Measurements from ENCODE around the gene TRIM42.

The TRIM42 gene

GRCh38 chr3:140711390-140712035 lies 33.6 kb downstream of the TRIM42 start:
- DNase-seq: no peak

GRCh38 chr3:140712301-140712700 lies 34.4 kb downstream of the TRIM42 start:
- DNase-seq: no peak

DNA sequence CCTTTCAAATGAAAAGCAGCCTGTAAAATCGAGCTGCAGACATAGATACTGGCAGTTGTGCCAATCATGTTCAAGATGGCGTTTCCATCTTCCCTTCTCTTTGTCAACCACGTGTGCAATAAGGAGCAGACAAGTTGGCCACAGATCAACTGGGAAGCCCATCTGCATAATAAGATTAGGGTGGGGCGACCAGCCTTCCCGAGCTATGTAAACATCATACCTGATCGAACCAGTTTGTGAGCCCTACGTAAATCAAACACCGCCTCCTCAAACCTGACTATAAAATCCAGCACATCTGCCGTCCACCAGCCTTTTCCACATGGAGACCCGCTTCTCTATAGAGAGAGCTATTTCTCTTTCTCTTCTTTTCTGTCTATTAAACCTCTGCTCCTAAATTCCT lies 37.2 kb downstream of the TRIM42 start:
- DNase-seq: no peak

DNA sequence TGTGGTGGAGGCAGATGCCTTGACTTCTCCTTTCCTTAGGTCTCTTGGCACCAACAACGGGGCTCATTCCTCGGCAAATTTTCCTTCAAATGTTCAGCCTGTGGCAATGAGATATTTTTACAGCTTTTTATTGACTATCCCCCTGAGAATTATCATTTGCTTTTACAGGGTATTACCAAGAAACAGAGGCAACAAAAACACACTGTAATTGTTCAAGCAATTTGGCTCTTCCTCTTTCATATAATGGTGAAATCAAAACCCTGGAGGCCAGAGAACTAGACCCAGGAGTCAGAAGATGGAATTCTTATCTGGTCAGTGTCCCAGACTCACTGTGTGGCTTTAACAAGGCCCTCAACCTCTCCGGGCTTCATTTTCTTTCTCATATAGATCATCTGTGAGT lies 40.1 kb downstream of the TRIM42 start:
- no peak for DNase-seq

DNA sequence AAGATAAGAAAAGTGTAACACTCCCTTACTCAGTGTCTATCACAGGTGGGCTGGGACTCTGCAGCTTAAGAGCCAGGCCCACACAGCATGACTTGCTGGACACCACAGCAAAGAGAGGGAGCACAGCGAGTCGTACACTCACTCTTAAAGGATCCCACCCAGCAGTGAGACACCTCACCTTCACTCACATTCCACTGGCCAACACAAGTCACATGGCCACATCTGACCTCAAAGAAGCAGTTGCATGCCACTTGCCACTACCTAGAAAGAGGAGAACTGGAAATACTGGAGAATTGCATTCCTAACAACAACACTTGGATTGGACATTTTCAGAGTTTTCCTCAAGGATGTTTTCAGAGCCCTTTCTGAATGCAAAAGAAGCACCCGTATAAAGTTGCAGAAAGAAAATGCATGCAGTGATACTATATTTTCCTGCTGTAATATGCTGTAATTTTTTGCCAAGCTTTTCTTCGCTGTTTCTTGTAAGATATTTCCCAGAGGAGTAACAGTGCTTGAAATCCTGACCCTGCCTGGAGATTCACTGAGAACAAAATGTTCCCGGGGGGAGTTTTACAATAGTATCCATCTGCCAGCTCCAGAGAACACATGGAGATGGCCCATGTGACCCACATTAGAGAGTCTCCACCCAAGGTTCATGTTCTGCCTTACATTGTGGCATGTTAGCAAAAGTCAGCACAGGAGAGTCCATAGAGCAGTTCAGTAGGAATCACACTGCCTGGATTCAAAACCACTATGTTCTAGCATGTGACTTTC lies 42.2 kb downstream of the TRIM42 start:
- DNase-seq: no peak

- no peak for DNase-seq
Observed at GRCh38 chr3:140723576-140723975, 45.7 kb downstream of the TRIM42 start.

DNA sequence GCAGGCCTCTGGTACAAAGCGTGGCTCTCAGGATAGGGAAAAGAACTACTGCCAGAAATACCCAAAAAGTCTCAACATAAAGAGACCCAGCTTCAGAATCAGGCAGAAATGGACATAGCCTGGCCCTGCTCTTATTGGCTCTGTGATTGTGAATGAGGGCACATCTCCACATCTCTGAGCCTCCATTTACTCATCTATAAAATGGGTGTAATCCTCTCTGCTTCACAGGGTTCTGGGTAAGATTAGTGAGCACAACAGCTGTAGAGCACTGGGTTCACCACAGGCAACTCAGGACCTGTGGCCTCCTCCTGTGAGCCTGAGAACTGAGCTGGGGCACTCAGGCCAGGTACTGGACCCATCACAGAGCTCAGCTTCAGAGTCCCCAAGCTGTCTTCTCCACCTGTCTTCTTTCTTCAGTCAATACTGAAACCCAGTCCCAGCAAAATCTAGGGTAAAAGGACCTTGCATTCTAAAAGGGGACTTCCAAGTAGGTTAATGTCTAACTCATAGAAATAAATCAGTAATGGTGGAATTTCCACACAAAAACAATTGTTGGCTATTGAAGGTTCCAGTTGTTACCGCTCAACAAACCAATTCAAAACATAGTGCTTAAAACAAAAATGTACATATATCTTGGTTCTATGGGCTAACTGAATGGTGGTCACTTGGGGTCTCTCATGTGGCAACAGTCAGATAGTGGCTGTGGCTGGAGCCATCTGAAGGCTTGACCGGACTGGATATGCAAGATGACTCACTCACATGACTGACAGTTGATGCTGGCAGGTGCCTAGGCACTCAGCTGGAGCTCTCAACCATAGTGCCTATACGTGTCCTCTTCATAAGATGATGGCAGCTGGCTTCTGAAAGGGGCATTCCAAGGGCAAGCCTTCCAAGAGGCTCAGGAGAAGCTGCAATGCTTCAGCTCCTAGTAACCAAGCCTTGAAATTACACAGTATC lies 47.3 kb downstream of the TRIM42 start:
- DNase-seq: no peak

GRCh38 chr3:140726066-140726465 lies 48.2 kb downstream of the TRIM42 start:
- no peak for DNase-seq

DNA sequence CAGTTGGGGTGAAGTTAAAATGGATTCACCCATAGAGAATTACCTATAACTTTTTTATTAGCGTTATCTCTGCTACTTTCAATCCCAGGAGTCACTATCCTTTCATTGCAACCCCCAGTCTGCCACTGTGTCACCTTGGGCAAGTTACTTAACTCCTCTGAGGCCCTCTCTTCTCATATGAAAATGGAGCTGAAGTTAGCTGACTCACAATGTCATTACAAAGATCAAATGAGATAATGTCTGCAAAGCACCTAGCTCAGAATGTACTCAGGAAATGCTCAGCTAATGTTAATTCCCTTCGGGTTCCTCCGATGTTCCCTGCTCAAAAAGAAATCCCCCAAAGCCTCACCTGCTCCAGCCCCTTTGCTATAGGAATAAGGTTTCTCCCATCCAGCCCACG lies 50.0 kb downstream of the TRIM42 start:
- no peak for DNase-seq

- DNase-seq: no peak
Observed at GRCh38 chr3:140731440-140732119, 53.7 kb downstream of the TRIM42 start.

- DNase-seq: no peak
Observed at GRCh38 chr3:140733623-140734022, 55.8 kb downstream of the TRIM42 start.

DNA sequence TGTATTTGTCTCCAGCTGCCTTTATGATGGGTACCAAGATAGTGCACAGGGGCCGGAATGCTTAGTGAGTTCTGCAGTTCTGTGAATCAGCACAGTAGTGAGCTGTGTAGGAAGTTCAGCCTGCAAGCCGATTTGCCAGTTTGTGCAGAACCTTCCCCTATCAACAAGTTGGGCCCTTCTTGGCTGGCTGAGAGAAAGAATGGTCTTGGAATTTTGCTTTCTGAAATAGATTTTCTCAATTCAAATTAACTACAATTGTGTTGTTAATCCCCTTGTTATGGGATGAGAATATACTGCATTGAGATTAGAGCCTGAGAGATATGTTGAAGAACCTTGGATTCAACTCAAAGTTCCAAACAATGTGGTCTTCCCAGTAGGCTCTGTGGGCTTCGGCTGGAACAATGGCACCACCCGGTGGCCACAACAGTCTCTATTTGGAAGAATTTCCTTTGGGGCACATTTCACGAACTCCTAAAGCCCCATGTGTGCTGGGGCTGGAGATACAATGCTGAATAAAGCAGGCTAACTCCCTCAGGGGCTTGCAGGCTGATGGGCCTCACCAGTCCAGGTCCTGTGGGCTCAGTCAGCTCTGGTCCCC lies 59.1 kb downstream of the TRIM42 start:
- DNase-seq: no peak

DNA sequence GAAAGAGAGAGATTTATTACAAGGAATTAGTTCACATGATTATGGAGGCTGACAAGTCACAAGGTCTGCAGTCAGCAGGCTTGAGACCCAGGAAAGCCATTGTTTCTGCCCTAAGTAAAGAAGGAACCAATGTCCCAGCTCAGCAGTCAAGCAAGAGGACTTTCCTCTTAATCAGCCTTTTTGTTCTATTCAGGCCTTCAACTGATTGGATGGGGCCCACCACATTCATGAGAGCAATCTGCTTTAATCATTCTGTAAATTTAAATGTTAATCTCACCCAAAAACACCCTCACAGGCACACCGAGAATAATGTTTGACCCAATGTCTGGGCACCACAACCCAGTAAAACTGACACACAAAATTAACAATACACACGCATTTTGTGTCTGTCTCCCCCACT lies 64.3 kb downstream of the TRIM42 start:
- no peak for DNase-seq

GRCh38 chr3:140748171-140748570 lies 70.3 kb downstream of the TRIM42 start:
- no peak for DNase-seq

DNA sequence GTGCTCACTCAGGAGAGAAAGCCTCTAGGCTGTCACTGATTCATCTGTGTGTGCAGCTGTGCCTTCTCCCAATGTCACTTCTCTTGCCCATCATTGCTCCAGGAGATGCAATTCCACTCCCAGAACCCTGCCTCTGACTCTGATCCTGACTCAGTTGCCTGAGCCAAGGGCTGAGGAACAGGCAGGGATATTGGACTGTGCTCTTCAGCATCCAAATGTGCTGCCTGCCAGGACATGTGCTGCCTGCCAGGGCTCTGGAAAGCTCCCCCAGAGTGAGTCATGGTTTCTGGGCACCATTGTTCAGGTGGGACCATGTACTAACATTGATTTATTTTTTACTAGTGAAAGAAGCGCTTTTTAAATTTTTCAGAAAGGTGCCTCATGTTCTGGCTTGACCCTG lies 71.0 kb downstream of the TRIM42 start:
- DNase-seq: no peak

All from activated CD8-positive, alpha-beta memory T cell treated with anti-CD3 and anti-CD28 coated beads for 24 hours (primary cell).